Prostate gland (tissue), 2 donors: ENCODE measurements around the gene RNF186. TPM values are rescaled to one million over a fixed set of nuclear protein-coding genes. Genes with fewer than 3 reads are reported as not detected.
A peak's percentile ranks its signal among the peaks of the same experiment; 100 is the strongest.
"Not testable (repeated sequence)": the region's sequence is repeated elsewhere in the genome, so short reads cannot be mapped to it uniquely, and the experiment has no call there.

ENCODE experiments used
- DNase-seq: peaks from one replicate; pipeline ENCODE4 v3.0.0-alpha.2; 2019; ENCODE audit warnings: low spot score
- H3K27ac ChIP-seq, 2 donors: fragments of 200-600 bp; sonication (generic); 2 replicates each; pipeline ENCODE4 v1.5.1; 2017 to 2019
- H3K27me3 ChIP-seq: fragments of 200-600 bp; sonication (generic); replicated peaks from 2 replicates; pipeline ENCODE4 v1.5.1; 2019; ENCODE audit not compliant: insufficient read depth
- H3K36me3 ChIP-seq, 2 donors: fragments of 200-600 bp; sonication (generic); 1 replicate in 1 of 2; 2 replicates in 1 of 2; pipeline versions ENCODE4 v1.5.1 to v1.8.1; 2017 to 2019
- H3K4me1 ChIP-seq: fragments of 200-600 bp; sonication (generic); replicated peaks from 2 replicates; pipeline ENCODE4 v1.5.1; 2019
- H3K4me3 ChIP-seq, 2 donors: fragments of 200-600 bp; sonication (generic); 2 replicates each; pipeline ENCODE4 v1.5.1; 2017 to 2019
- H3K9me3 ChIP-seq: fragments of 200-600 bp; sonication (generic); 2 replicates; pipeline ENCODE4 v1.5.1; 2017
- POLR2A ChIP-seq: fragments of 450-650 bp; IDR thresholded peaks from one replicate; pipeline ENCODE4 v1.6.1; 2016; ENCODE audit warnings: antibody characterized with exemption, mild to moderate bottlenecking
- POLR2AphosphoS5 ChIP-seq: sonication (generic); formaldehyde crosslinking; IDR thresholded peaks from one replicate; pipeline ENCODE4 v1.6.1; 2017; ENCODE audit warnings: antibody characterized with exemption
- WGBS: methylation state at CpG from one replicate; pipeline ENCODE4 v1.1.5; 2018; 5-methylcytosine and 5-hydroxymethylcytosine counted together
- intact Hi-C: fragments of 100-400 bp; cut with DNase I; formaldehyde crosslinking; loops from one replicate; pipeline ENCODE4 v1.14.2; 2022
- total RNA-seq, 2 donors: library from RNA; depleted of rRNA; stranded (reverse); fragments of >200 nt; gene quantifications; one replicate each; pipeline ENCODE4 v1.1.0, GENCODE V29; 2016
- TF ChIP-seq, protein P1 (sequence below), 4 experiments: fragments of 200-600 bp in 2 of 4; fragments of 450-650 bp in 2 of 4; sonication (generic) in 2 of 4; IDR thresholded peaks; 1 replicate in 3 of 4; 2 replicates in 1 of 4; pipeline ENCODE4 v1.5.1; 2016 to 2019; ENCODE audit warnings: antibody characterized with exemption in 4 of 4, mild to moderate bottlenecking in 2 of 4, moderate library complexity in 2 of 4

The RNF186 gene
- total RNA-seq, 2 donors from 2014 or later: not detected

DNA sequence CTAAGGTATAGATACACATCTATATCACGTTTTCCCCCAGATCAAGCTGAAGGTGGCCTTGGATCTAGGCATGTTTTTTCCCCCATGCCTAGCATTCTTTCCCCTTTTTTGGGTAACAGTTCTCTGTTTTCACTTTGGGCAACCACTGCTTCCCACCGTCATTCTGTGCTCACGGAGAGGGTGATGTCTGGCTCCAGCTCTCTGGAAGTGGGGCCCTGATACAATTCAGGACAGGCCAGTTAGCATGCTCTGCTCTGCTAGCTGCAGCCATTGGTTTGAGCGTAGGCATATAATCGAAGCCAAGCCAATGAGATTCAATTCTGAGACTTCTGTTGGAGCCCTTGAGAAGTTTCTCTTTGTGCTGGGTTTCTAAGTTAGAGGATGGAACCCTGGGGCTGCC, 2.1 kb upstream of the RNF186 start:
- no peaks in the 10 kb centered on the region for H3K4me1 ChIP-seq
- intact Hi-C loops: no loop called here
- WGBS: 81% methylated on average over 5 of the region's 5 CpGs
- DNase-seq: no peak
- TF ChIP-seq, protein P1, sequence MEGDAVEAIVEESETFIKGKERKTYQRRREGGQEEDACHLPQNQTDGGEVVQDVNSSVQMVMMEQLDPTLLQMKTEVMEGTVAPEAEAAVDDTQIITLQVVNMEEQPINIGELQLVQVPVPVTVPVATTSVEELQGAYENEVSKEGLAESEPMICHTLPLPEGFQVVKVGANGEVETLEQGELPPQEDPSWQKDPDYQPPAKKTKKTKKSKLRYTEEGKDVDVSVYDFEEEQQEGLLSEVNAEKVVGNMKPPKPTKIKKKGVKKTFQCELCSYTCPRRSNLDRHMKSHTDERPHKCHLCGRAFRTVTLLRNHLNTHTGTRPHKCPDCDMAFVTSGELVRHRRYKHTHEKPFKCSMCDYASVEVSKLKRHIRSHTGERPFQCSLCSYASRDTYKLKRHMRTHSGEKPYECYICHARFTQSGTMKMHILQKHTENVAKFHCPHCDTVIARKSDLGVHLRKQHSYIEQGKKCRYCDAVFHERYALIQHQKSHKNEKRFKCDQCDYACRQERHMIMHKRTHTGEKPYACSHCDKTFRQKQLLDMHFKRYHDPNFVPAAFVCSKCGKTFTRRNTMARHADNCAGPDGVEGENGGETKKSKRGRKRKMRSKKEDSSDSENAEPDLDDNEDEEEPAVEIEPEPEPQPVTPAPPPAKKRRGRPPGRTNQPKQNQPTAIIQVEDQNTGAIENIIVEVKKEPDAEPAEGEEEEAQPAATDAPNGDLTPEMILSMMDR (IDR thresholded peaks at IDR 0.05): no peak
- no peak for TF ChIP-seq POLR2AphosphoS5
- TF ChIP-seq POLR2A: no peak
- H3K36me3 ChIP-seq: no peaks in the 10 kb centered on the region
- no peaks in the 10 kb centered on the region for H3K27me3 ChIP-seq
- no peak overlapping the region for H3K27ac ChIP-seq
- H3K9me3 ChIP-seq: no peaks in the 10 kb centered on the region
- no peak overlapping the region for H3K4me3 ChIP-seq

- H3K9me3 ChIP-seq, intact Hi-C loops, H3K27ac ChIP-seq, H3K4me3 ChIP-seq, H3K4me1 ChIP-seq, H3K36me3 ChIP-seq, H3K27me3 ChIP-seq, DNase-seq: not testable (repeated sequence)
- WGBS: 73% methylated on average over 1 of the region's 1 CpG
These were observed 1.6 kb upstream of the RNF186 start for GRCh38 chr1:19816737-19817086.

DNA sequence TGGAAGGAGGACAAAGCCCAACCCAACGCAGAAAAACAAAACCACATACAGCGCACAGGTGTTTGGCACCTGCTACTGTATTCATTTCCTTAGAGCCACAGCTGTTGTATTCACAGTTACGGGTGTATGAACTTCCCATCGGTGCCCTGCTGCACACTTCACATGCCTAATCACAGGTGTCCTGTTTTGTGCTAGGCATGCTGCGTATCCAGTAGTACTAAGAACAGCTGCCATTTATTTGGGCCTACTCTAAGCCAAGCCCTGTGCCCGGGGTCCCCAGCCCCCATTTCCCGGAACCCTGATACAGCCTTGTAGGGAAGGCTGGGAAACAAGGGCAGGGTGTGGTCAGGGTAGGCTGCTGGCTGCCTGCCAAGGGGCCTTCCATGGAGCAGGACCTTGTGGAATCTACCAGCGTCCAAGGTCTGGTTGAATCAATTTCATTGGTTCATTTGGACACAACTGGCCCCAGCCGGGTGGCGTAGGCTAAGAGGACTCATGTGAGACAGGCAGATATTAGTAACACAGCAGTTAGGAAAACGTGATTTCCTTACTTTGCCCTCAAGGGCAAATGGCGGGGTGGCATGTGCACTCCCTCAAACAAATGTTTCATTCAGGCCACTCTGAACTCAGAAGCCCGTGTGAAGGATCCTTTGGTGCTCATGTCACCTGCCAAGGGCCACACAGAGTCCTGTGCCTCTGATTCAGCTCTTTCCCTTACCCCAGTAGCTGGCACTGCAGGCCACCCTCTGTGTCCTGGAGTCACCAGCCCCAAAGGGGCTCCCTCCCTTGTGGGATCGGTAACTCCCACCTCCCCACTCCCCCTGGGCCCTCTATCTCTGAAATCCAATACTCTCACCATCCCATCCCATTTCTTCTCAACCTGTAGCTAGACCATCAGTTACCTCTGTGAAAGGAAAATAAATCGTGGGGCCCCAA, 986 bp upstream of the RNF186 start:
- 59% methylated on average over 15 of the region's 15 CpGs for WGBS
- Histone ChIP-seq H3K4me3 (no peak overlapping the region), H3K4me1 (no peaks in the 10 kb centered on the region), H3K27ac (peak overlapping the region in 1 of 2 donors; percentile 27), H3K27me3 (no peaks in the 10 kb centered on the region), H3K9me3 (no peaks in the 10 kb centered on the region), H3K36me3 (no peaks in the 10 kb centered on the region)
- TF ChIP-seq, protein P1 (IDR thresholded peaks at IDR 0.05): no peak
- TF ChIP-seq POLR2AphosphoS5 (no peak), POLR2A (no peak)
- DNase-seq: no peak
- intact Hi-C loops: no loop called here

- Histone ChIP-seq H3K4me1 (no peaks in the 10 kb centered on the region), H3K36me3 (no peaks in the 10 kb centered on the region), H3K9me3 (no peaks in the 10 kb centered on the region), H3K4me3 (no peak overlapping the region), H3K27me3 (no peaks in the 10 kb centered on the region), H3K27ac (no peak overlapping the region)
- intact Hi-C loops: no loop called here
- TF ChIP-seq, protein P1 (IDR thresholded peaks at IDR 0.05): no peak
- no peak for TF ChIP-seq POLR2A
- 87% methylated on average over 15 of the region's 15 CpGs for WGBS
- no peak for DNase-seq
These were observed 830 bp downstream of the RNF186 start for GRCh38 chr1:19814244-19814661.

DNA sequence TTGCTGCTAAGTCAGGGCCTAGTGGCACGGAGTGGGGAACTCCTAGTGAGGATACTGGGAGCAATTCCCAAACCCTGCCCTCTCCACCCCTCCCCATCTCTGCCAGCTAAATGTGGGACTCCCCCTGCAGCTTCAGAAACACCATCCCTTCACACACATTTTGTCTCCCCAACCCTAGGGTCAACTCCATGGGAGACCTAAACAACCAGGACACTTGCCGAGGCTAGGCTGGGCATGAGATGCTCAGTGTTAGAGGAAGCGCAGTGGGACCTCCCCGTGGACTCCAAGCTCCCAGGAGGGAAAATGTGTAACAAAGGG, 1.5 kb downstream of the RNF186 start:
- H3K27me3 ChIP-seq: no peaks in the 10 kb centered on the region
- no peak for TF ChIP-seq POLR2A
- 92% methylated on average over 4 of the region's 4 CpGs for WGBS
- H3K27ac ChIP-seq: no peak overlapping the region
- H3K4me3 ChIP-seq: no peak overlapping the region
- H3K36me3 ChIP-seq: no peaks in the 10 kb centered on the region
- H3K9me3 ChIP-seq: no peaks in the 10 kb centered on the region
- H3K4me1 ChIP-seq: no peaks in the 10 kb centered on the region
- no peak for DNase-seq
- intact Hi-C loops: no loop called here
